Stimulated activated memory B cell treated with anti-CD40 and anti-IgM and Interleukin-4, amounts not matched to agents 10 μg/mL and 1 μg/mL and 100 μg/mL, for 72 hours (primary cell): ENCODE data around the gene TRMT112.

Source experiments
- ATAC-seq: fragments of 150-1000 bp; cut with Tn5 transposase; 2 replicates; pipeline ENCODE4 v1.10.0; 2021
- H3K27ac Mint-ChIP-seq: one replicate; pipeline ENCODE4 v1.8.0; 2022; ENCODE audit warnings: mild to moderate bottlenecking, mixed read lengths
- H3K27me3 Mint-ChIP-seq: one replicate; pipeline ENCODE4 v1.8.0; 2022; ENCODE audit warnings: mixed read lengths
- H3K36me3 Mint-ChIP-seq: one replicate; pipeline ENCODE4 v1.8.0; 2022; ENCODE audit warnings: mixed read lengths
- H3K4me1 Mint-ChIP-seq: one replicate; pipeline ENCODE4 v1.8.0; 2022; ENCODE audit warnings: mixed read lengths
- H3K4me3 Mint-ChIP-seq: one replicate; pipeline ENCODE4 v1.8.0; 2022; ENCODE audit warnings: mild to moderate bottlenecking, moderate library complexity, mixed read lengths
- H3K9me3 Mint-ChIP-seq: one replicate; pipeline ENCODE4 v1.8.0; 2022; ENCODE audit warnings: mixed read lengths

TRMT112 gene

DNA sequence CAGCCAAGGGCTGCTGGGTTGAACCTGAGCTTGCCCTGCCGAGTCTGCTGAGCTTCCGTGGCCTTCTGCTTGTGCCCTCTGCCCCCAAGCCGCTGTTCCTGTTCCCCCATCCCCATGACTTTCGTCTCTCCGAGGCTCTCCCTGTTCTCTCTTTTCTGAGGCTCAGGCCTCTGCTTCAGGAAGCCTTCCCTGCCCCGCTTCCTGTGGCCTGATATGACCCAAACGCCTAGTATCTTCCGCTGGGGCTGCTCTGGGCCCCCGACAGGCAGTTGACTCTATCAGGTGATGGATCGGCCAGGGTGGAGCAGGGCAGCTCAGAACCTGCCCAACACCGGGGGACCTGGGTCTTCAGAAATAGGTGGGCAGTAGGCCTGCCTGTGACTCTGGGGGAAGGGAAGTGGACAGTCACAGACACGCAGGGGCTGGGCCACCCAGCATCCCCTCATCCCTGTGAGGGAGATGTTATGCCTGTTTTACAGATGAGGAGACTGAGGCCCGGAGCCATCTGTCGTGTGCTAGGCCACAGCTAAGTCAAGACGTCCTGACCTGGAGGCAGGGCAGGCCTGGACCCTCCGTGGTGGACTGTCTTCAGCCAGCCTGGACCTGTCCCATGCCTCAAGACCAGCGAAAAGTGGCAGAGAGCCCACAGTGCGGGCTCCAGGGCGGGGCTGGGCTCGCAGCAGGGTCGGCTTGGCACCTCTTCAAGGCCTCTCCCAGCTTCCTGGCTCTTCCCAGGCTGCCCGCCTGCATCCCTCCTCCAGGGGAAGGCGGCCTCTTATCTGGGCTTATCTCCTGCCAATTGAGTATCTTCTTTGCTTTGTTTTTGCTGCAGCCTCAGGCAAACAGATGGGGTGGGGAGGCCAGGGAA is 49.1 kb downstream of the TRMT112 start:
- H3K36me3 Mint-ChIP-seq = peaks cover under 1% of the 10 kb centered on the region
- ATAC-seq = no peak
- H3K4me3 Mint-ChIP-seq = peak overlapping the region; percentile 97
- H3K27ac Mint-ChIP-seq = peak overlapping the region; percentile 93
- H3K4me1 Mint-ChIP-seq = peaks cover 34% of the 10 kb centered on the region
- H3K27me3 Mint-ChIP-seq = no peaks in the 10 kb centered on the region
- no peaks in the 10 kb centered on the region for H3K9me3 Mint-ChIP-seq

DNA sequence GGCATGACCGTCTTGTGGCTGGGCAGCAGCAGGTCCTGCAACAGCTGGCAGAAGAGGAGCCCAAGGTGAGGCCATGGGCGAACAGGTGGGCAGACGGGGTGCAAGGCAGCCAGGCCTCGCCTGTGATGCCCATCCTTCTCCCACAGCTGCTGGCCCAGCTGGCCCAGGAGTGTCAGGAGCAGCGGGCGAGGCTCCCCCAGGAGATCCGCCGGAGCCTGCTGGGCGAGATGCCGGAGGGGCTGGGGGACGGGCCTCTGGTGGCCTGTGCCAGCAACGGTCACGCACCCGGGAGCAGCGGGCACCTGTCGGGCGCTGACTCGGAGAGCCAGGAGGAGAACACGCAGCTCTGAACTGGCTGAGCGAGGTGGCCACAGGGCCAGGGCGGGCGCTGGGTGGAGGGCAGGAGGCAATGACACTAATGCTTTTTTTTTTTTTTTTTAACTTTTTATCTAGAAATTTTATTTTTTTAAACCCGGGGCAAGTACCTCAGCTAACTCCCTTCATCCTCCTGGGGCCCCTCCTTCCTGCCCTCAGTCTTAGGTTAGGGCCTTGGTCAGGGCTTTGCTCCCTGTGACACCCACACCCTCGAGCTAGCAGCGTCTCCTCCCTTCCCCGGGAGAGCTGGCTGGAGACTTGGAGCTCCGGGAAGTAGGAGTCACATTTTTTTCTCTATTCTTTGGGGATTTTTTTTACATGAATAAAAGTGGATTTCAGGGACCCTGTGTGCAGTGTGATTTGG is 50.0 kb downstream of the TRMT112 start:
- H3K9me3 Mint-ChIP-seq = no peaks in the 10 kb centered on the region
- ATAC-seq = no peak
- H3K4me3 Mint-ChIP-seq = no peak overlapping the region
- H3K4me1 Mint-ChIP-seq = peaks cover 34% of the 10 kb centered on the region
- peak overlapping the region; percentile 93 for H3K27ac Mint-ChIP-seq
- no peaks in the 10 kb centered on the region for H3K27me3 Mint-ChIP-seq
- H3K36me3 Mint-ChIP-seq = peaks cover 9% of the 10 kb centered on the region
